Sigmoid colon (tissue), 4 donors: ENCODE results near the gene EEFSEC.

Source experiments
- EP300 ChIP-seq, 4 donors: sonication (generic); formaldehyde crosslinking; IDR thresholded peaks; one replicate each; pipeline ENCODE4 v1.6.1; 2017; ENCODE audit warnings: antibody characterized with exemption in 4 of 4
- POLR2A ChIP-seq, 2 donors: fragments of 450-650 bp; IDR thresholded peaks; one replicate each; pipeline ENCODE4 v1.6.1; 2016; ENCODE audit warnings: antibody characterized with exemption in 2 of 2, mild to moderate bottlenecking in 2 of 2, moderate library complexity in 2 of 2
- TF ChIP-seq, protein P1 (sequence below), 4 experiments: fragments of 450-650 bp in 3 of 4; fragments of 200-600 bp in 1 of 4; IDR thresholded peaks; one replicate each; pipeline ENCODE4 v1.5.1; 2016 to 2019; ENCODE audit warnings: antibody characterized with exemption in 4 of 4, mild to moderate bottlenecking in 3 of 4, moderate library complexity in 2 of 4

DNA sequence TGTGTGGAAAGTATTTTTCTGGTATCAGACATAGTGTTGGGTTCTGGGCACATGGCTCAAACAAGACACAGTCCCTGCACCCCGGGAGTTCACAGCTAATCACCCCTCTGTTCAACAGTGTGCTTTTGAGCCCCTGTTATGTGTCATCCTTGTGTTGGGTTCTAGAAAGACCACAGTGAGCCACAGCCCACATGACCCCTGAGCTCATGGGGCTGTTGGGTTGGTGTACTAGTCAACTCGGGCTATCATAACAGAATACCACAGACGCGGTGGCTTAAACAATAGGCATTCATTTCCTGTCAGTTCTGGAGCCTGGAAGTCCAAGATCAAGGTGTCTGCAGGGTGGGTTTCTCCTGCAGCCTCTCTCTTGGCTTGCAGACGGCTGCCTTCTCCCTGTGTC is 213.4 kb downstream of the EEFSEC start:
- TF ChIP-seq POLR2A (IDR thresholded peaks at IDR 0.05) = no peak
- TF ChIP-seq EP300 (IDR thresholded peaks at IDR 0.05) = no peak
- TF ChIP-seq, protein P1, sequence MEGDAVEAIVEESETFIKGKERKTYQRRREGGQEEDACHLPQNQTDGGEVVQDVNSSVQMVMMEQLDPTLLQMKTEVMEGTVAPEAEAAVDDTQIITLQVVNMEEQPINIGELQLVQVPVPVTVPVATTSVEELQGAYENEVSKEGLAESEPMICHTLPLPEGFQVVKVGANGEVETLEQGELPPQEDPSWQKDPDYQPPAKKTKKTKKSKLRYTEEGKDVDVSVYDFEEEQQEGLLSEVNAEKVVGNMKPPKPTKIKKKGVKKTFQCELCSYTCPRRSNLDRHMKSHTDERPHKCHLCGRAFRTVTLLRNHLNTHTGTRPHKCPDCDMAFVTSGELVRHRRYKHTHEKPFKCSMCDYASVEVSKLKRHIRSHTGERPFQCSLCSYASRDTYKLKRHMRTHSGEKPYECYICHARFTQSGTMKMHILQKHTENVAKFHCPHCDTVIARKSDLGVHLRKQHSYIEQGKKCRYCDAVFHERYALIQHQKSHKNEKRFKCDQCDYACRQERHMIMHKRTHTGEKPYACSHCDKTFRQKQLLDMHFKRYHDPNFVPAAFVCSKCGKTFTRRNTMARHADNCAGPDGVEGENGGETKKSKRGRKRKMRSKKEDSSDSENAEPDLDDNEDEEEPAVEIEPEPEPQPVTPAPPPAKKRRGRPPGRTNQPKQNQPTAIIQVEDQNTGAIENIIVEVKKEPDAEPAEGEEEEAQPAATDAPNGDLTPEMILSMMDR (IDR thresholded peaks at IDR 0.05) = no peak
